GM12801 (cell line): Measurements from ENCODE around the gene ZMYM2.

Source experiments
- TF ChIP-seq, protein P1 (sequence below): IDR thresholded peaks from one replicate; pipeline ENCODE4 v1.5.1; 2011; ENCODE audit warnings: control low read depth; ENCODE audit not compliant: insufficient read length; ENCODE audit errors: extremely low read depth

The ZMYM2 gene

GRCh38 chr13:20035130-20035529 is 76.6 kb downstream of the ZMYM2 start:
- TF ChIP-seq, protein P1, sequence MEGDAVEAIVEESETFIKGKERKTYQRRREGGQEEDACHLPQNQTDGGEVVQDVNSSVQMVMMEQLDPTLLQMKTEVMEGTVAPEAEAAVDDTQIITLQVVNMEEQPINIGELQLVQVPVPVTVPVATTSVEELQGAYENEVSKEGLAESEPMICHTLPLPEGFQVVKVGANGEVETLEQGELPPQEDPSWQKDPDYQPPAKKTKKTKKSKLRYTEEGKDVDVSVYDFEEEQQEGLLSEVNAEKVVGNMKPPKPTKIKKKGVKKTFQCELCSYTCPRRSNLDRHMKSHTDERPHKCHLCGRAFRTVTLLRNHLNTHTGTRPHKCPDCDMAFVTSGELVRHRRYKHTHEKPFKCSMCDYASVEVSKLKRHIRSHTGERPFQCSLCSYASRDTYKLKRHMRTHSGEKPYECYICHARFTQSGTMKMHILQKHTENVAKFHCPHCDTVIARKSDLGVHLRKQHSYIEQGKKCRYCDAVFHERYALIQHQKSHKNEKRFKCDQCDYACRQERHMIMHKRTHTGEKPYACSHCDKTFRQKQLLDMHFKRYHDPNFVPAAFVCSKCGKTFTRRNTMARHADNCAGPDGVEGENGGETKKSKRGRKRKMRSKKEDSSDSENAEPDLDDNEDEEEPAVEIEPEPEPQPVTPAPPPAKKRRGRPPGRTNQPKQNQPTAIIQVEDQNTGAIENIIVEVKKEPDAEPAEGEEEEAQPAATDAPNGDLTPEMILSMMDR: no peak

DNA sequence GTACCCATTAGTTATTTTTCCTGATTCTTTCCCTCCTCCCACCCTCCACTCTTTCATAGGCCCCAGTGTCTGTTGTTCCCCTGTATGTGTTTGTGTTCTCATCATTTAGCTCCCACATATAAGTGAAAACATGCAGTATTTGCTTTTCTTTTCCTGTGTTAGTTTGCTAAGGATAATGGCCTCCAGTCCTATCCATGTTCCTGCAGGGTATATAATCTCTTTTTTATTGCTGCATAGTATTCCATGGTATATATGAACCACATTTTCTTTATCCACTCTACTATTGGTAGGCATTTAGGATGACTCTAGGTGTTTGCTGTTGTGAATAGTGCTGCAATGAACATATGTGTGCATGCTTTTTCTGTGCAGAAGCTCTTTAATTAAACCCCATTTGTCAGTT is 79.4 kb downstream of the ZMYM2 start:
- TF ChIP-seq, protein P1: no peak

GRCh38 chr13:20043207-20043925 is 84.8 kb downstream of the ZMYM2 start:
- TF ChIP-seq, protein P1: no peak

- TF ChIP-seq, protein P1: no peak
Measured at GRCh38 chr13:20044086-20044485, 85.6 kb downstream of the ZMYM2 start.

DNA sequence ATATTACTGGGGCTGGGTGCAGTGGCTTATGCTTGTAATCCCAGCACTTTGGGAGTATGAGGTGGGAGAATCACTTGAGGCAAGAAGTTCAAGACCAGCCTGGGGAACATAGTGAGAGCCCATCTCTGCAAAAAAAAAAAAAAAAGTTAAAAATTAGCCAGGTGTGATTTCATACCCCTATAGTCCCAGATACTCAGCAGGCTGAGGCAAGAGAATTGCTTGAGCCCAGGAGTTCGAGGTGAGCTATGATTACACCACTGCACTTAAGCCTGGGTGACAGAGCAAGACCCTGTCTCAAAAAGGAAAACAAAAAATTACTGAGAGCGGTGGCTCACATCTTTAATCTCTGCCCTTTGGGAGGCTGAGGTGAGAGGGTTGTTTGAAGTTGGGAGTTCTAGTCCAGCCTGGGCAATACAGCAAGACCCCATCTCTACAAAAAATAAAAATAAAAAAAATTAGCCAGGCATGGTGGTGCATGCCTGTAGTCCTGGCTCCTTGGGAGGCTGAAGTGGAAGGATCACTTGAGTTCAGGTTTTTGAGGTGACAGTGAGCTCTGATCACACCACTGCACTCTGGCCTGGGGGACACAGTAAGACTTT is 87.5 kb downstream of the ZMYM2 start:
- TF ChIP-seq, protein P1: no peak

- TF ChIP-seq, protein P1: no peak
Measured at GRCh38 chr13:20049558-20050473, 91.3 kb downstream of the ZMYM2 start.

DNA sequence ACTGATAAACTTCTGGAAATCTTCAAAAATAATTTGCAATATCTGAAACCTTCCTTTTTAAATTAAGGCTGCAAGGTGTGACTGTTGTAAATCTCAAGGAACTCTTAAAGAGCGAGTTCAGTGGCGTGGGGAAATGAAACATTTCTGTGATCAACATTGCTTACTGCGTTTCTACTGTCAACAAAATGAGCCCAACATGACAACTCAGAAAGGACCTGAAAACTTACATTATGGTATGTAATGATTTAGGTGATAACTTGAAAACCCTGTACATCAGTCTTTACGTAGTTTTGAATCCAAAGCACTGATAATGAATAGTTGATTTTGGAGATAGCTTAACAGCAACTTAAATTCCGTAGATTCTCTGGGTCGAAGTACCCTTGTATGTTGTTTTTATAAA is 92.8 kb downstream of the ZMYM2 start:
- TF ChIP-seq, protein P1: no peak
